ENCODE measurements around the gene C9orf78. TPM values are rescaled to one million over a fixed set of nuclear protein-coding genes. Genes with fewer than 3 reads are reported as not detected.

The C9orf78 gene
- total and polyA plus RNA-seq, 9 of the 15 experiments (the other 6 are each of a cell fraction or from before 2014, with no cell fraction given): 94.6 to 266 (median 202) TPM

- H3K4me2 ChIP-seq (ENCODE audit: insufficient read depth, low read length): no peak overlapping the region
- H3K9ac ChIP-seq (ENCODE audit: insufficient read depth in 1 of 2, low read depth in 2 of 2, low read length in 2 of 2): peak overlapping the region in 1 of 2 experiments; percentile 73; a peak in 2 of 4 replicates
- no TSS peak for BruUV-seq (replicated peaks)
- H4K20me1 ChIP-seq (replicated peaks; ENCODE audit: control insufficient read depth, insufficient read depth, low read length): no peaks in the 10 kb centered on the region
- ATAC-seq (no peak), FAIRE-seq (no peak), DNase-seq (ENCODE audit: extremely low read depth in 1 of 4, low spot score in 3 of 4) (no peak)
- H3K27ac ChIP-seq (ENCODE audit: extremely low read depth, low read depth, low read length): no peak overlapping the region
- H3K4me1 ChIP-seq (replicated peaks in 1 of 2; ENCODE audit: control insufficient read depth in 2 of 2, insufficient read depth in 2 of 2, low read length in 2 of 2): peaks cover 39 to 49% of the 10 kb centered on the region in 2 experiments
- intact Hi-C loops (cut with micrococcal nuclease): no loop called here
- H3K36me3 ChIP-seq (ENCODE audit: control insufficient read depth, insufficient read depth, low read length): peaks cover 40% of the 10 kb centered on the region
- H2AFZ ChIP-seq (ENCODE audit: low read depth, low read length): no peak overlapping the region
- no peaks in the 10 kb centered on the region for H3K9me3 ChIP-seq (replicated peaks; ENCODE audit: control insufficient read depth, insufficient read depth, low read depth, low read length)
- TF ChIP-seq RFX5 (IDR thresholded peaks at IDR 0.05; ENCODE audit: low read depth, low read length) (no peak), HLTF (IDR thresholded peaks at IDR 0.05) (no peak), ZEB2 (IDR thresholded peaks at IDR 0.05) (no peak), TEAD1 (CRISPR knock-in tag; IDR thresholded peaks at IDR 0.05) (no peak), ETS1 (conservative IDR thresholded peaks at IDR 0.05; ENCODE audit: control insufficient read depth, low read depth, low read length) (0 out of 2 replicates have a peak, but pooled peaks have one; percentile 30)
- peaks cover 6% of the 10 kb centered on the region for H3K9me1 ChIP-seq (ENCODE audit: control insufficient read depth, insufficient read depth, low read length)
- ChIA-PET POLR2A (interaction anchor here (0.6 to 3.1 kb wide), 4 partner anchors 11 to 200 kb away, joined by 3 to 11 read pairs (median 4); no protein-coding TSS in a partner anchor), CTCF (ENCODE audit: low intra/inter-chr PET ratio) (no interaction called here)
- peaks cover 66% of the 10 kb centered on the region for H3K79me2 ChIP-seq (ENCODE audit: control insufficient read depth, insufficient read depth, low read length)
- H3K4me3 ChIP-seq: no peak overlapping the region
- in situ Hi-C loops (cut with MboI): no loop called here
- H3K27me3 ChIP-seq (ENCODE audit: control insufficient read depth in 2 of 2, insufficient read depth in 2 of 2, low read length in 2 of 2): no peaks in the 10 kb centered on the region
- WGBS (ENCODE audit: insufficient coverage, low coverage, missing lambda C conversion rate): 87% methylated on average over 7 of the region's 8 CpGs
These were observed 5.0 kb upstream of the C9orf78 start for GRCh38 chr9:129840034-129840433.
